ENCODE results near the gene GRIN3B.

DNA sequence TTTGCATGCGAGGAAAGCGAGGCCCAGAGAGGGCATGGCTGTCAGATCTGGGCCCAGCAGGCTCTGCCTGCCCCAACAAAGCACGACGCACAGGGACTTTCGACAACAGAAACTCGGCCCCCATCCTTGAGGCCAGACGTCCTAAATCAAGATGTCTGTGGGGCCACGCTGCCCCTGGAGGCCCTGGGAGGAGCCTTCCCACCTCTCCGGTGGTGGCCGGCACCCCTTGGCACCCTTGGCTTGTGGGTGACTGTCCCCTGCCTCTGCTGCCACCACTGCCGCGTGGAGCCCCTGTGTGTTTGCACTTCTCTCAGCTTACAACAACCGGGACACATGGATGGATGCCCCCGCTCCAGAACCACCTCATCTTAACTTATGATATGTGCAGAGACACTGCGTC lies 11.7 kb upstream of the GRIN3B start:
- TF ChIP-seq, protein P1, sequence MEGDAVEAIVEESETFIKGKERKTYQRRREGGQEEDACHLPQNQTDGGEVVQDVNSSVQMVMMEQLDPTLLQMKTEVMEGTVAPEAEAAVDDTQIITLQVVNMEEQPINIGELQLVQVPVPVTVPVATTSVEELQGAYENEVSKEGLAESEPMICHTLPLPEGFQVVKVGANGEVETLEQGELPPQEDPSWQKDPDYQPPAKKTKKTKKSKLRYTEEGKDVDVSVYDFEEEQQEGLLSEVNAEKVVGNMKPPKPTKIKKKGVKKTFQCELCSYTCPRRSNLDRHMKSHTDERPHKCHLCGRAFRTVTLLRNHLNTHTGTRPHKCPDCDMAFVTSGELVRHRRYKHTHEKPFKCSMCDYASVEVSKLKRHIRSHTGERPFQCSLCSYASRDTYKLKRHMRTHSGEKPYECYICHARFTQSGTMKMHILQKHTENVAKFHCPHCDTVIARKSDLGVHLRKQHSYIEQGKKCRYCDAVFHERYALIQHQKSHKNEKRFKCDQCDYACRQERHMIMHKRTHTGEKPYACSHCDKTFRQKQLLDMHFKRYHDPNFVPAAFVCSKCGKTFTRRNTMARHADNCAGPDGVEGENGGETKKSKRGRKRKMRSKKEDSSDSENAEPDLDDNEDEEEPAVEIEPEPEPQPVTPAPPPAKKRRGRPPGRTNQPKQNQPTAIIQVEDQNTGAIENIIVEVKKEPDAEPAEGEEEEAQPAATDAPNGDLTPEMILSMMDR (IDR thresholded peaks at IDR 0.05) = no peak
- no peak for TF ChIP-seq MXI1 (IDR thresholded peaks at IDR 0.05; ENCODE audit: low read depth, low read length)
- TF ChIP-seq MAX (IDR thresholded peaks at IDR 0.05; ENCODE audit: low read depth) = no peak
- no peak for TF ChIP-seq RFX5 (IDR thresholded peaks at IDR 0.05; ENCODE audit: low read length)
- TF ChIP-seq YY1 (IDR thresholded peaks at IDR 0.05; ENCODE audit: low read depth) = no peak
